Anterior cingulate cortex (tissue), 58 donors: ENCODE measurements around the gene RAD1.
A peak's percentile ranks its signal among the peaks of the same experiment; 100 is the strongest.

ENCODE experiments used
- DNase-seq, 58 donors: peaks; one replicate each; lab custom pipeline; 2025; lab: John Stamatoyannopoulos, UW

Gene RAD1

DNA sequence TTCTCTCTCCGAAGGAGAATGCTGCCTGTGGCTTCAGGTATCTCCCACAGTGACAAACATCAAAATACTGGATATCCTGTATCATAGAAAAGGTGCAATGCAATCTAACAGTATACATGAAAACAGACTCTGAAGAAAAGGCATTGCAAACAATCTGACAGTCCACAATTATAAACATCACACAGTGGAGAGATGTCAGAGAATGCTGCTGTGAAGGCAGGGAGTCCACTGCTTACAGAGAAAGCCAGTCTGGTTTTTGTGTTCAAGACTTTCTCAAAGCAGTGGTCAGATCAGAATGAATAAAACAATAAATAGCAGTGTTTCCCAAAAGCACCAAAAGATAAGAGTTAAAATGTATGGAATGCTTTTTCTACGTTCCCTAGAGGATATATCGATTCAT, 47.6 kb downstream of the RAD1 start:
- DNase-seq: no peak

DNA sequence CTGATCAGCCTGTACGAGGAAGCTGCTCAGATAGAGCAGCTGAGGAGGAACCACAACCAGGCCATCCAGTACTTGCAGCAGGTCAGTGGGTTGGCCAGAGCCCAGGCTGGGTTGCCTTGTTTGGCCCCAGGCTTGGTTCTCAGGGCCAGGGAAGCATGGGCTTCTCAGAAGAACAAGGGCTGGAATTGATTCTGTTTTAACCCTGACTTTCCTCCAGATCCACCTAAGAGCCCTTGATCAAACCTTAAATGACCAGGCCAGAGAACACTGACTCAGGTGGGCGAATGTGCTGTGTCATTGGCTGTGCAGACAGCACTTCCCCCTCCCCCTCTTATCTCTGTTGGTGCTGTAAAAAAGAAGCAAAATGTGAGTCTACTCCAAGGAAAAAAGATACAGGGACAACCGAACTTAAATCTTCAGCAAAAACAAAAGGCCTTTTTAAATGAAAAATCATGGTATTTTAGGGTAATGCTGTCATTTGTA, 48.3 kb downstream of the RAD1 start:
- DNase-seq: peak in 13 of 58 donors; percentile 1 to 23 (median 5)

DNA sequence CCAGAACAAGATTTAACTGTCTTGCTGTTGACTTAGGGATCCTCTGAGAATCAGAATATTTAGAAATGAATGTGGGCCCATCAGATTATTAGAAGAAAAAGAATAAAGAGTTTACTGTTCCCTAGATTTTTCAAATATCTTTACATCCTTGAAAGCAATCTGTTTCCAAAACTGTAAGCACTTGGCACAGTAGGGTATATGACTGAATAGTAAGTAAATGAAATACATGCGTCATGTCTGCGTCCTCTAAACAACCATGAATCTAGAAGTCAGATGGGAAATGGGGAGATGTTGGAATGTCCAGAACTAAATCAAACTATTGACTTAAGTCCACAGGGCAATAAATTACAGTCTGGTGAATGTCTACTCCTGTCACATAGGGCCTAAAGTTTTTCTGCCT, 50.2 kb downstream of the RAD1 start:
- no peak for DNase-seq

DNA sequence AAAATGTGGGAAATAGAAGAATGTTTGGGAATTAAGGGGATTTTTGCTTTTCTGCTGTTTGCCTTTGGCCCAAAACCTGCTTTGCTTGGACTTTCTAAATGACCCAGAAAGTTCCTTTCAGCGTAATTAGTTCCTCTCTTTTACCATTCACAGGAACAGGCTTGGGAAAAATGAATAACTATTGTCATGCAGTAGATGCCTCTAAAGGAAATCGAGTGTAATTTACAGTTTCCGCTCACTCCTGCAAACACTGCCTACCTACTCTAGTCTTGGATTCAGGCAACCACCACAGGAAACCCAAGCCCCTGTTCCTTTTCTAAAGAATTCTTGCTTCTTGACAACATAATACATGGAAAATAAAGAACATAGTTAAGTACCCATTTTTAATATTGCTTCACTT, 51.4 kb downstream of the RAD1 start:
- no peak for DNase-seq

DNA sequence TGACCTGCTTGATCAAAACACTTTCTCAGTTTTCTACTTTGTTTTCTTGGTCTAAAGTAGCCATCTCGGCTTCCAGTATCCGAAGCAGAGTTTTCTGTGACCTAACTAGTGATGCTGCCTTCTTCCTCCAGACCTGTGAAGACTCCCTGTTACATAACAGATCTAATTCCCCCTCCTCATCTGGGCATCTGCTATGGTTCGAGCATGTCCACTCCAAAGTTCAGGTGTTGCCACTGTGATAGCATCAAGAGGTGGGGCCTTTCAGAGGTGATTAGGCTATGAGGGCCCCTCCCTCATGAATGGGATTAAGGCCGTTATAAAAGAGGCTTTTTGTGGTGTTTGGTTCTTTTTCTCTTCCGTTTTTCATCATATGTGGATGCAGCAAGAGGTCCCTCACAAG, 56.1 kb downstream of the RAD1 start:
- DNase-seq: no peak

DNA sequence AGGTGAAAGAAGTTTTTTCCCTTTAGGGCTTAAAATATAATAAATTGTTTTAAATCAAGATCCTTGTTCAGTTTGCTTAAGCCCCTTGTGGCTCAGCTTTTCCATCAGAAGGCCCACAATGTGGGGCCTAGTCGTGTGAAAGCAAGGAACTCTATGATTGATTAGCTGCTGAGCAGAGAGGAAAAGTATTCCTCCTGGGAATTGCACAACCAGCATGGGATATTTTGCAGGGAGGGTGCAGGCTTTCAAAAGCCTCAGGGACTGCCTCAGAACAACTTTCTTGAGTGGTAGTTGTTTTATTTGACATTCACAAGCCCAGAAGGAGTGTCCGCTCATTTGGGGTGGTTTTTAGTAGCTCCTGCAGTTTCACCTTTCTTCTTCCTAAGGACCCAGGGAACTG, 56.5 kb downstream of the RAD1 start:
- no peak for DNase-seq

DNA sequence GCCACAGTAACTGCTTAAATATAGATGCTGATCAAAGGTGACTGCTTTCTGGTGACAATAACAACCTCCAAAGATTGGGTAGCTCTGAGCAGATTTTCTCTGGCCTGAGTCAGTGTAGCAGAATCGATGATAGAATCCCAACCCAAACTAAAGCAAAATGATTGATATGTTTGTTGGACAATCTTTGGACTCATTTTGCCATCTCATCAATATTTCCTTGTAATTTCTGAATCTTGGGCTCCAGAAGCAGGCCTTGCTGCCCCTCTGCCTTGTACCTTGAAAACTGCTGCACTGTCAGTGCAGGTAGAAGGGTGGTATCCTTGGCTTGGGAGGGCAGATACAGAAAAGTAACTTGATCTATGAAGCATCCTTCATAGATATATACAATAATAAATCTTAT, 57.4 kb downstream of the RAD1 start:
- no peak for DNase-seq

DNA sequence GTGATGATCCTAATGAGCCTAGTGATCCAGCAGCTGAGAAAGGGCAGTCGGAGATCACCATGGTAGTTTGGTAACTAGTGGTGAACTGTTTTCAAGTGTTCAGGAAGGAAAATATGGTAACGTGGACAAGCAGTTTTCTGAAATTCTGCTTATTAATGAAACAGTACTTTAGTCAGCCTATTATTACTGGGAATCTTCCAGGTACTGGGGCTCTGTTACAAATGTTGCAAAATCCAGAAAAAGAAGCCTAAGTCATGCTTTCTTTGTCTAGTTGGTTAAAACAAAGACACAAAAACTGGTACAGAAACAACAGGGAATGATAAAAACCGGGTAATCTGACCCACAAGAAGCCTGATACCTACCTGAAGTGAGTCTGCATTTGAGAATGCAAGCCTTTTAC, 58.1 kb downstream of the RAD1 start:
- no peak for DNase-seq
